Right lobe of liver (tissue), 4 donors: ENCODE measurements around the gene CAPSL.

ENCODE experiments used
- CTCF ChIP-seq, 4 donors: fragments of 200-600 bp in 3 of 4; fragments of 450-650 bp in 1 of 4; IDR thresholded peaks; one replicate each; pipeline versions ENCODE4 v1.5.1 to v1.8.0; 2016 to 2022; ENCODE audit warnings: antibody characterized with exemption in 4 of 4, mild to moderate bottlenecking in 2 of 4
- POLR2A ChIP-seq: fragments of 450-650 bp; IDR thresholded peaks from one replicate; pipeline ENCODE4 v1.6.1; 2017; ENCODE audit warnings: antibody characterized with exemption, mild to moderate bottlenecking
- donor health status: DM: no; HTN: no; CAD: no.
- donor health status: DM: no; HTN: no; CAD: no.
- donor health status: DM: no; HTN: yes; CAD: no.

GRCh38 chr5:35954175-35954574 is 15.8 kb upstream of the CAPSL start:
- TF ChIP-seq CTCF (IDR thresholded peaks at IDR 0.05), result no peak
- TF ChIP-seq POLR2A, result no peak
